Gastrocnemius medialis (tissue), 4 donors: ENCODE data around the gene RAB20. TPM values are rescaled to one million over a fixed set of nuclear protein-coding genes. Genes with fewer than 3 reads are reported as not detected.
A peak's percentile ranks its signal among the peaks of the same experiment; 100 is the strongest.

Experiments used
- ATAC-seq, 2 donors: fragments of 150-250 bp; one replicate each; pipeline ENCODE4 v1.9.1; 2016
- DNase-seq, 2 donors: peaks; one replicate each; pipeline ENCODE4 v3.0.0-alpha.2; 2019
- H3K27ac ChIP-seq, 4 donors: fragments of 200-600 bp; sonication (generic); 1 replicate in 1 of 4; 2 replicates in 3 of 4; pipeline ENCODE4 v1.5.1; 2016 to 2018; ENCODE audit warnings: mild to moderate bottlenecking in 2 of 4, moderate library complexity in 1 of 4
- H3K27me3 ChIP-seq, 3 donors: fragments of 200-600 bp; sonication (generic) in 2 of 3; 1 replicate in 1 of 3; 2 replicates in 2 of 3; pipeline versions ENCODE4 v1.5.1 to v1.6.0; 2016 to 2019; ENCODE audit warnings: mild to moderate bottlenecking in 1 of 3, moderate library complexity in 1 of 3
- H3K36me3 ChIP-seq, 2 donors: fragments of 200-600 bp; sonication (generic) in 1 of 2; one replicate each; pipeline ENCODE4 v1.5.1; 2017 to 2018
- H3K4me1 ChIP-seq, 2 donors: fragments of 200-600 bp; sonication (generic) in 1 of 2; one replicate each; pipeline ENCODE4 v1.5.1; 2016 to 2017; ENCODE audit warnings: mild to moderate bottlenecking in 2 of 2
- H3K4me3 ChIP-seq, 4 donors: fragments of 200-600 bp; sonication (generic) in 3 of 4; 1 replicate in 1 of 4; 2 replicates in 3 of 4; pipeline ENCODE4 v1.5.1; 2016 to 2019; ENCODE audit warnings: mild to moderate bottlenecking in 2 of 4
- H3K9me3 ChIP-seq, 3 donors: fragments of 200-600 bp; sonication (generic) in 2 of 3; 1 replicate in 1 of 3; 2 replicates in 2 of 3; pipeline ENCODE4 v1.5.1; 2016 to 2019
- CTCF ChIP-seq, 5 experiments: fragments of 450-650 bp in 3 of 5; fragments of 200-600 bp in 2 of 5; sonication (generic) in 2 of 5; IDR thresholded peaks in 4 of 5; conservative IDR thresholded peaks in 1 of 5; 1 replicate in 4 of 5; 2 replicates in 1 of 5; pipeline ENCODE4 v1.5.1; 2016 to 2019; ENCODE audit warnings: antibody characterized with exemption in 5 of 5, mild to moderate bottlenecking in 3 of 5, moderate library complexity in 3 of 5
- POLR2A ChIP-seq, 2 donors: fragments of 450-650 bp; IDR thresholded peaks; one replicate each; pipeline ENCODE4 v1.6.1; 2017; ENCODE audit warnings: antibody characterized with exemption in 2 of 2, mild to moderate bottlenecking in 2 of 2, moderate library complexity in 2 of 2
- in situ Hi-C, 4 donors: fragments of 200-750 bp; cut with MboI; loops; one replicate each; pipeline versions ENCODE4 v1.15.0 to v1.8.0; 2017; ENCODE audit warnings: low sequenced_read_pairs in 4 of 4
- intact Hi-C: fragments of 100-400 bp; cut with DNase I; formaldehyde crosslinking; loops from one replicate; pipeline ENCODE4 v1.15.1; 2023; ENCODE audit warnings: low total_unique reads
- total RNA-seq, 4 donors: library from RNA; depleted of rRNA; stranded (reverse); fragments of >200 nt; gene quantifications; one replicate each; pipeline versions ENCODE4 v1.1.0 to v1.2.3, GENCODE V29; 2016

The RAB20 gene
- total RNA-seq, 4 donors from 2014 or later = 0.31 to 9.1 (median 2.0) TPM

GRCh38 chr13:110480161-110480560 lies 81.4 kb downstream of the RAB20 start:
- H3K27me3 ChIP-seq = no peaks in the 10 kb centered on the region
- no peak overlapping the region for H3K4me3 ChIP-seq
- intact Hi-C loops = loop anchor here (5.0 kb wide), 1 partner anchor 82 kb away; the partner anchor contains the start of gene RAB20
- in situ Hi-C loops = no loop called here
- TF ChIP-seq POLR2A (IDR thresholded peaks at IDR 0.05) (no peak), CTCF (IDR thresholded peaks at IDR 0.05 in 4 of 5, conservative IDR thresholded peaks at IDR 0.05 in 1 of 5) (no peak)
- peak overlapping the region; percentile 24 to 46 (median 33) for H3K27ac ChIP-seq
- no peaks in the 10 kb centered on the region for H3K9me3 ChIP-seq
- peaks cover 0 to 12% of the 10 kb centered on the region in 2 donors for H3K36me3 ChIP-seq
- no peak for ATAC-seq
- peaks cover 0 to 7% of the 10 kb centered on the region in 2 donors for H3K4me1 ChIP-seq
- no peak for DNase-seq

GRCh38 chr13:110479648-110480047 lies 81.9 kb downstream of the RAB20 start:
- peak in 1 of 2 donors; percentile 41 for DNase-seq
- Histone ChIP-seq H3K27ac (peak overlapping the region; percentile 24 to 57 (median 33)), H3K36me3 (peaks cover 0 to 17% of the 10 kb centered on the region in 2 donors), H3K27me3 (no peaks in the 10 kb centered on the region), H3K4me3 (no peak overlapping the region), H3K9me3 (no peaks in the 10 kb centered on the region), H3K4me1 (peaks cover 0 to 7% of the 10 kb centered on the region in 2 donors)
- peak; percentile 16 to 45 for ATAC-seq
- intact Hi-C loops = loop anchor here (5.0 kb wide), 1 partner anchor 83 kb away; the partner anchor contains the start of gene RAB20
- in situ Hi-C loops = no loop called here
- TF ChIP-seq POLR2A (IDR thresholded peaks at IDR 0.05) (no peak), CTCF (IDR thresholded peaks at IDR 0.05 in 4 of 5, conservative IDR thresholded peaks at IDR 0.05 in 1 of 5) (no peak)

GRCh38 chr13:110479215-110479545 lies 82.3 kb downstream of the RAB20 start:
- DNase-seq (no peak), ATAC-seq (peak in 1 of 2 donors; percentile 14)
- peaks cover 0 to 18% of the 10 kb centered on the region in 2 donors for H3K36me3 ChIP-seq
- H3K4me1 ChIP-seq = peaks cover 0 to 7% of the 10 kb centered on the region in 2 donors
- H3K4me3 ChIP-seq = no peak overlapping the region
- no peaks in the 10 kb centered on the region for H3K9me3 ChIP-seq
- in situ Hi-C loops = no loop called here
- H3K27ac ChIP-seq = peak overlapping the region; percentile 24 to 57 (median 33)
- intact Hi-C loops = no loop called here
- TF ChIP-seq CTCF (IDR thresholded peaks at IDR 0.05 in 4 of 5, conservative IDR thresholded peaks at IDR 0.05 in 1 of 5) = no peak
- H3K27me3 ChIP-seq = no peaks in the 10 kb centered on the region

- in situ Hi-C loops (no loop called here), intact Hi-C loops (no loop called here)
- no peaks in the 10 kb centered on the region for H3K27me3 ChIP-seq
- H3K9me3 ChIP-seq = no peaks in the 10 kb centered on the region
- H3K4me1 ChIP-seq = peaks cover 0 to 7% of the 10 kb centered on the region in 2 donors
- H3K36me3 ChIP-seq = peaks cover 0 to 18% of the 10 kb centered on the region in 2 donors
- no peak overlapping the region for H3K4me3 ChIP-seq
- H3K27ac ChIP-seq = peak overlapping the region in 3 of 4 donors; percentile 33 to 57 (median 39)
- no peak for TF ChIP-seq POLR2A (IDR thresholded peaks at IDR 0.05)
- no peak for TF ChIP-seq CTCF (IDR thresholded peaks at IDR 0.05 in 4 of 5, conservative IDR thresholded peaks at IDR 0.05 in 1 of 5)
- no peak for DNase-seq
- ATAC-seq = no peak
Measured at GRCh38 chr13:110478405-110479214, 82.9 kb downstream of the RAB20 start.
